Erythroblast (primary cell): ENCODE data around the gene ETV3L.

Source experiments
- GATA1 ChIP-seq: IDR thresholded peaks from 2 replicates; pipeline ENCODE4 v1.6.1; 2011; ENCODE audit warnings: low read depth, mild to moderate bottlenecking, control low read depth, low read length, moderate library complexity
- POLR2A ChIP-seq: IDR thresholded peaks from 2 replicates; pipeline ENCODE4 v1.6.1; 2011; ENCODE audit warnings: mild to moderate bottlenecking, low read length

GRCh38 chr1:157095551-157095950, 4.1 kb downstream of the ETV3L start:
- no peak for TF ChIP-seq POLR2A
- no peak for TF ChIP-seq GATA1
